ENCODE results near the gene TAS1R2. TPM values are rescaled to one million over a fixed set of nuclear protein-coding genes. Genes with fewer than 3 reads are reported as not detected.

The TAS1R2 gene
- total RNA-seq, 2 donors from 2014 or later = not detected

DNA sequence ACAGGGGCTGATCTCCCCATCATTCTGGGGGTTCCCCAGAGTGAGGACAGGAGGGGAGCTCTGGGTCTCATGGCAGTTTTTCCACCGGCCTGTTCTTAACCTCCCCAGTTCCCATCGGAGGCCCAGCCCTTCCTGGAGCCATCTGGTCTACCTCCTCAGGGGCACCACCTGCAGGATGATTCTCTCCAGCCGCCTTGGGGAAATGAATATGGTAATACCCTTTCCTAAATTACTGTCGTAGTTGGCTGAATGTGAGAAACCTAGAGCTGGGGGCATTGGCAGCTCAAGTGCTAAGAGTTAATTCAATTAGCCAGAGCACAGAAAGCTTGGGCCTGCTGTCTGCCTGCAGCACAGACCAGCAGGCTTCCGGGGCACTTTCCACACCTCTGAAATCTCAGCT lies 64.9 kb downstream of the TAS1R2 start:
- 68% methylated on average over 5 of the region's 5 CpGs for WGBS
- no peaks in the 10 kb centered on the region for H3K4me1 ChIP-seq (replicated peaks)
- DNase-seq (ENCODE audit: low spot score) = no peak
- TF ChIP-seq POLR2A (IDR thresholded peaks at IDR 0.05) (no peak), POLR2AphosphoS5 (IDR thresholded peaks at IDR 0.05) (no peak)
- TF ChIP-seq, protein P1, sequence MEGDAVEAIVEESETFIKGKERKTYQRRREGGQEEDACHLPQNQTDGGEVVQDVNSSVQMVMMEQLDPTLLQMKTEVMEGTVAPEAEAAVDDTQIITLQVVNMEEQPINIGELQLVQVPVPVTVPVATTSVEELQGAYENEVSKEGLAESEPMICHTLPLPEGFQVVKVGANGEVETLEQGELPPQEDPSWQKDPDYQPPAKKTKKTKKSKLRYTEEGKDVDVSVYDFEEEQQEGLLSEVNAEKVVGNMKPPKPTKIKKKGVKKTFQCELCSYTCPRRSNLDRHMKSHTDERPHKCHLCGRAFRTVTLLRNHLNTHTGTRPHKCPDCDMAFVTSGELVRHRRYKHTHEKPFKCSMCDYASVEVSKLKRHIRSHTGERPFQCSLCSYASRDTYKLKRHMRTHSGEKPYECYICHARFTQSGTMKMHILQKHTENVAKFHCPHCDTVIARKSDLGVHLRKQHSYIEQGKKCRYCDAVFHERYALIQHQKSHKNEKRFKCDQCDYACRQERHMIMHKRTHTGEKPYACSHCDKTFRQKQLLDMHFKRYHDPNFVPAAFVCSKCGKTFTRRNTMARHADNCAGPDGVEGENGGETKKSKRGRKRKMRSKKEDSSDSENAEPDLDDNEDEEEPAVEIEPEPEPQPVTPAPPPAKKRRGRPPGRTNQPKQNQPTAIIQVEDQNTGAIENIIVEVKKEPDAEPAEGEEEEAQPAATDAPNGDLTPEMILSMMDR (IDR thresholded peaks at IDR 0.05) = no peak
- H3K27ac ChIP-seq = no peak overlapping the region
- no peaks in the 10 kb centered on the region for H3K36me3 ChIP-seq
- H3K4me3 ChIP-seq = no peak overlapping the region
- peaks cover 5% of the 10 kb centered on the region for H3K27me3 ChIP-seq (replicated peaks; ENCODE audit: insufficient read depth)
- H3K9me3 ChIP-seq = no peaks in the 10 kb centered on the region
- intact Hi-C loops (cut with DNase I) = no loop called here

DNA sequence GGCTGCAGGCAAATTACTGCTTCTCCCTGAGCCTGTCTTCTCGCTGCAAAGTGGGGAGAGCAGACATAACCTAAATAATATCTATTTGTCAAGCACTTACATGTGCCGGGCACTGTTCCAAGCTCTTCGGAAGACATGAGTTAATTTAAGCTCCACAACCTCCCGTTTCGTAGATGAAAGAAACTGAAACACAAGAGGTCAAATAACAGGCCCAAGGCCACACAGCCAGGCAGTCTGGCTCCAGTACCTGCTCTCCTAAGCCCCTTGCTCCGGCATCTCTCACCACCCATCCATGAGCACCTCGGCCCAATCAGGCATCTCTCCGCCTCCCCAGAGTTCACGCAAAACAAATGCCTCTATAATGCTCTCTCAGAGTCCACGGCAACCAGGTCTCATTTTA lies 65.4 kb downstream of the TAS1R2 start:
- DNase-seq (ENCODE audit: low spot score) = no peak
- TF ChIP-seq POLR2AphosphoS5 (IDR thresholded peaks at IDR 0.05) (no peak), POLR2A (IDR thresholded peaks at IDR 0.05) (no peak)
- TF ChIP-seq, protein P1 (IDR thresholded peaks at IDR 0.05) = no peak
- intact Hi-C loops (cut with DNase I) = no loop called here
- Histone ChIP-seq H3K4me1 (replicated peaks) (no peaks in the 10 kb centered on the region), H3K4me3 (no peak overlapping the region), H3K27me3 (replicated peaks; ENCODE audit: insufficient read depth) (peaks cover 5% of the 10 kb centered on the region), H3K9me3 (no peaks in the 10 kb centered on the region), H3K36me3 (no peaks in the 10 kb centered on the region), H3K27ac (no peak overlapping the region)
- WGBS = 35% methylated on average over 10 of the region's 10 CpGs

DNA sequence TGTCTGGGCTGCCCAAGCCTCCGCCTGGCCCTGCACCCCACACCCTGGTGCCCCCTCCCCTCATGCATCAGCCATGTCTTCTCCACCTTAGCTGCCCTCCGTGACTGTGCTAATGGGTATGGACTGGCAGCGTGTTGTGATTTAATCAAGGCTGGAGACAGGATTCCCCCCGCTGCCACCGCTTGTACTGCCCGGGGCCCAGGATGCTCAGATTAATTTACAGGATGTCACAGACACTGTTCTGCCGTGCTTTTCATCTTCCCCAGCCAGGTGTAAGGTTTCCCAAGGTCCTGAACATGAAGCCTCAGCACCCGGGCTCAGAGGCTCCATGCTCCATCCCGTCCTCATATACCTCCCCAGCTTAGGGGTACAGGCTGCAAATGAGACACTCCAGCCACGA lies 66.3 kb downstream of the TAS1R2 start:
- intact Hi-C loops (cut with DNase I) = no loop called here
- H3K4me3 ChIP-seq = no peak overlapping the region
- H3K27me3 ChIP-seq (replicated peaks; ENCODE audit: insufficient read depth) = peaks cover 5% of the 10 kb centered on the region
- no peak for DNase-seq (ENCODE audit: low spot score)
- no peak for TF ChIP-seq POLR2AphosphoS5 (IDR thresholded peaks at IDR 0.05)
- TF ChIP-seq, protein P1 (IDR thresholded peaks at IDR 0.05) = no peak
- TF ChIP-seq POLR2A (IDR thresholded peaks at IDR 0.05) = no peak
- H3K27ac ChIP-seq = no peak overlapping the region
- no peaks in the 10 kb centered on the region for H3K9me3 ChIP-seq
- no peaks in the 10 kb centered on the region for H3K36me3 ChIP-seq
- 72% methylated on average over 10 of the region's 10 CpGs for WGBS
- no peaks in the 10 kb centered on the region for H3K4me1 ChIP-seq (replicated peaks)

DNA sequence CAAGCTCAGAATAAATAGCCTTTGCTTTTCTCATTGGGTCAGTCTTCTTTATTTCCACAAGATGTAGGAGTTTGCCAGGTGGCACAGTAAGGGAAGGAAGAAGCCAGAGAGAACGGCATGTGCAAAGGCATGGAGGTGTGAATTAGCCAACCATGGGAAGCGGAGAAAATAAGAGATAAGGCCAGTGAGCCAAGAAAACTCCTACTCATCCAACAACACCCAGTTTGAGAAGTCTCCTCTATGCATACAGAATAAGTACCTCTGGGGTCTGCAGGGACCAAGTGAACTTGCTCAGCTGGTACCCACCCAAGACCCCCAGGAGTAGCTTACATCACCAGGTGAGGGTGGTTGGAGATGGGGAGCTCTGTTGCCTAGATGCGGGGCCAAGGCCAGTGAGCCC lies 66.7 kb downstream of the TAS1R2 start:
- no peak overlapping the region for H3K27ac ChIP-seq
- WGBS = 90% methylated on average over 3 of the region's 3 CpGs
- H3K36me3 ChIP-seq = no peaks in the 10 kb centered on the region
- H3K27me3 ChIP-seq (replicated peaks; ENCODE audit: insufficient read depth) = peaks cover 5% of the 10 kb centered on the region
- H3K4me3 ChIP-seq = no peak overlapping the region
- no peak for DNase-seq (ENCODE audit: low spot score)
- H3K4me1 ChIP-seq (replicated peaks) = no peaks in the 10 kb centered on the region
- intact Hi-C loops (cut with DNase I) = no loop called here
- H3K9me3 ChIP-seq = no peaks in the 10 kb centered on the region
- TF ChIP-seq POLR2A (IDR thresholded peaks at IDR 0.05) (no peak), POLR2AphosphoS5 (IDR thresholded peaks at IDR 0.05) (no peak)
- TF ChIP-seq, protein P1 (IDR thresholded peaks at IDR 0.05) = no peak

MicroRNA genes within 50 kb of the gene (microRNA counts, 767-probe panel; counts per million panel counts)
- microRNA hsa-miR-1290 = 431 to 1,117 counts per million in 2 donors

Small RNA genes lying within 50 kb of the gene (microRNA-seq; reads per million reads assigned to microRNA genes)
- gene MIR1290 (not detected), gene MIR4695 (0.34 reads per million)

Small RNA genes lying within 50 kb of the gene (small RNA-seq; reads per million reads assigned to genes)
- 0 reads per million in 2 donors for gene MIR1290
- gene MIR4695 = 0 reads per million in 2 donors

Other genes starting within 250 kb of the TAS1R2 start
- gene PAX7, start 228.8 kb downstream of the TAS1R2 start, total RNA-seq = under 1 TPM in 1 of 2 donors, not detected in 1; 0.32 TPM
- 10 to 100 TPM; 15.7 to 58.4 TPM for gene ALDH4A1, start 42.9 kb upstream of the TAS1R2 start, total RNA-seq
- 10 to 100 TPM; 13.6 to 20.4 TPM for gene IFFO2, start 97.0 kb upstream of the TAS1R2 start, total RNA-seq

All from prostate gland (tissue), 2 donors.